Activated gamma-delta T cell treated with anti-CD3 and anti-CD28 coated beads, Interleukin-2, amount 50 U/mL, for 16 hours (primary cell): ENCODE data around the gene KIF26B.

ENCODE experiments used
- DNase-seq: peaks from one replicate; pipeline ENCODE4 v3.0.0-alpha.2; 2020; ENCODE audit warnings: low read depth

Gene KIF26B

GRCh38 chr1:245172829-245173228 lies 18.0 kb downstream of the KIF26B start:
- no peak for DNase-seq

GRCh38 chr1:245173446-245174211 lies 18.8 kb downstream of the KIF26B start:
- DNase-seq, result no peak

- DNase-seq, result no peak
Observed at GRCh38 chr1:245177071-245177900, 22.5 kb downstream of the KIF26B start.

GRCh38 chr1:245179706-245180105 lies 24.9 kb downstream of the KIF26B start:
- DNase-seq, result no peak

- DNase-seq, result no peak
Observed at GRCh38 chr1:245180496-245181157, 25.8 kb downstream of the KIF26B start.

- no peak for DNase-seq
Observed at GRCh38 chr1:245181158-245181517, 26.4 kb downstream of the KIF26B start.

- no peak for DNase-seq
Observed at GRCh38 chr1:245182028-245182427, 27.2 kb downstream of the KIF26B start.

GRCh38 chr1:245183429-245183828 lies 28.6 kb downstream of the KIF26B start:
- no peak for DNase-seq

GRCh38 chr1:245184779-245185178 lies 30.0 kb downstream of the KIF26B start:
- DNase-seq, result no peak

- no peak for DNase-seq
Observed at GRCh38 chr1:245188403-245188802, 33.6 kb downstream of the KIF26B start.

- no peak for DNase-seq
Observed at GRCh38 chr1:245195398-245195797, 40.6 kb downstream of the KIF26B start.

- no peak for DNase-seq
Observed at GRCh38 chr1:245197121-245197520, 42.3 kb downstream of the KIF26B start.

GRCh38 chr1:245197911-245198379 lies 43.2 kb downstream of the KIF26B start:
- DNase-seq, result no peak

- DNase-seq, result no peak
Observed at GRCh38 chr1:245198748-245199516, 44.1 kb downstream of the KIF26B start.

- no peak for DNase-seq
Observed at GRCh38 chr1:245200146-245200545, 45.4 kb downstream of the KIF26B start.

- no peak for DNase-seq
Observed at GRCh38 chr1:245201201-245201600, 46.4 kb downstream of the KIF26B start.

- DNase-seq, result no peak
Observed at GRCh38 chr1:245201827-245202226, 47.0 kb downstream of the KIF26B start.

- DNase-seq, result no peak
Observed at GRCh38 chr1:245205396-245205795, 50.6 kb downstream of the KIF26B start.

GRCh38 chr1:245205864-245206263 lies 51.1 kb downstream of the KIF26B start:
- no peak for DNase-seq

GRCh38 chr1:245207056-245207638 lies 52.4 kb downstream of the KIF26B start:
- no peak for DNase-seq

- DNase-seq, result no peak
Observed at GRCh38 chr1:245207801-245208200, 53.0 kb downstream of the KIF26B start.
